Lung (tissue), 12 donors: ENCODE measurements around the gene CPM. TPM values are rescaled to one million over a fixed set of nuclear protein-coding genes. Genes with fewer than 3 reads are reported as not detected.
A peak's percentile ranks its signal among the peaks of the same experiment; 100 is the strongest.

Source experiments
- ATAC-seq: fragments of 200-7000 bp; cut with Tn5 transposase; one replicate; pipeline ENCODE4 v1.9.1; 2020; ENCODE audit warnings: moderate number of reproducible peaks; ENCODE audit not compliant: insufficient read depth, low FRiP score
- DNase-seq, 3 donors: peaks; one replicate each; pipeline ENCODE4 v3.0.0-alpha.2; 2013 to 2017
- H3K27ac ChIP-seq, 2 donors: one replicate each; pipeline ENCODE4 v1.5.1; 2013; ENCODE audit warnings: mild to moderate bottlenecking in 2 of 2, moderate library complexity in 2 of 2, control low read depth in 1 of 2, inconsistent platforms in 1 of 2, low read depth in 1 of 2, low read length in 1 of 2
- H3K27me3 ChIP-seq, 3 donors: one replicate each; pipeline ENCODE4 v1.5.1; 2013; ENCODE audit warnings: low read length in 2 of 3; ENCODE audit not compliant: control insufficient read depth in 3 of 3, insufficient read depth in 3 of 3
- H3K36me3 ChIP-seq, 4 donors: one replicate each; pipeline ENCODE4 v1.5.1; 2013; ENCODE audit warnings: low read length in 4 of 4, mild to moderate bottlenecking in 1 of 4, moderate library complexity in 1 of 4; ENCODE audit not compliant: control insufficient read depth in 4 of 4, insufficient read depth in 4 of 4
- H3K4me1 ChIP-seq, 5 donors: one replicate each; pipeline ENCODE4 v1.5.1; 2013; ENCODE audit warnings: low read length in 5 of 5, mild to moderate bottlenecking in 2 of 5, moderate library complexity in 1 of 5; ENCODE audit not compliant: control insufficient read depth in 5 of 5, insufficient read depth in 5 of 5
- H3K4me3 ChIP-seq: one replicate; pipeline ENCODE4 v1.5.1; 2013; ENCODE audit warnings: mild to moderate bottlenecking, control low read depth, moderate library complexity
- H3K9ac ChIP-seq, 2 donors: one replicate each; pipeline ENCODE4 v1.5.1; 2013; ENCODE audit warnings: low read length in 2 of 2, control low read depth in 1 of 2; ENCODE audit not compliant: insufficient read depth in 1 of 2
- H3K9me3 ChIP-seq, 4 donors: one replicate each; pipeline ENCODE4 v1.5.1; 2013; ENCODE audit warnings: low read length in 3 of 4, mild to moderate bottlenecking in 1 of 4, moderate library complexity in 1 of 4; ENCODE audit not compliant: control insufficient read depth in 4 of 4, insufficient read depth in 3 of 4
- CTCF ChIP-seq: IDR thresholded peaks from 2 replicates; pipeline ENCODE4 v1.5.1; 2012; ENCODE audit warnings: mild to moderate bottlenecking; ENCODE audit errors: control extremely low read depth, extremely low read depth
- WGBS, 2 donors: extraction: QIAGEN DNeasy Blood & Tissue Kit; methylation state at CpG; one replicate each; pipeline ENCODE4 v1.1.7; 2013; 5-methylcytosine and 5-hydroxymethylcytosine counted together
- polyA plus RNA-seq, 2 donors: library from polyadenylated mRNA; stranded (reverse); fragments of 200-250 nt; gene quantifications; one replicate each; pipeline ENCODE4 v1.2.1, GENCODE V29; 2013
- total RNA-seq, 2 donors: library from RNA; depleted of rRNA in 1 of 2; stranded (reverse); fragments of >200 nt in 1 of 2; gene quantifications; one replicate each; pipeline ENCODE4 v1.2.1, GENCODE V29; 2014 to 2021
- donor health status: control.
- donor health status: control.
- donor health status: Bipolar disorder and iron deficiency.
- donor health status: healthy.
- donor health status: DM: yes; HTN: yes; CAD: no.

The CPM gene
- total and polyA plus RNA-seq, 4 donors, result 66.6 to 241 (median 136) TPM

- H3K27me3 ChIP-seq, result no peaks in the 10 kb centered on the region
- H3K4me1 ChIP-seq, result peaks cover 0 to 9% (median 0%) of the 10 kb centered on the region in 5 donors
- TF ChIP-seq CTCF, result no peak
- DNase-seq (no peak), ATAC-seq (no peak)
- H3K9ac ChIP-seq, result no peak overlapping the region
- WGBS, 2 donors, result 76 to 80% methylated on average over 4 of the region's 4 CpGs
- no peak overlapping the region for H3K27ac ChIP-seq
- H3K4me3 ChIP-seq, result no peak overlapping the region
- peaks cover 0 to 2% (median 0%) of the 10 kb centered on the region in 4 donors for H3K36me3 ChIP-seq
- H3K9me3 ChIP-seq, result no peaks in the 10 kb centered on the region
Measured at GRCh38 chr12:68905733-68906132, 27.2 kb downstream of the CPM start.

- DNase-seq, result no peak
- no peak overlapping the region for H3K9ac ChIP-seq
- peaks cover 0 to 2% (median 0%) of the 10 kb centered on the region in 4 donors for H3K36me3 ChIP-seq
- no peaks in the 10 kb centered on the region for H3K27me3 ChIP-seq
- no peak overlapping the region for H3K4me3 ChIP-seq
- H3K9me3 ChIP-seq, result no peaks in the 10 kb centered on the region
- TF ChIP-seq CTCF, result no peak
- H3K27ac ChIP-seq, result no peak overlapping the region
- H3K4me1 ChIP-seq, result peaks cover 0 to 9% (median 0%) of the 10 kb centered on the region in 5 donors
- no peak for ATAC-seq
- 64 to 86% methylated on average over 4 of the region's 4 CpGs for WGBS, 2 donors
Measured at GRCh38 chr12:68904351-68904962, 28.5 kb downstream of the CPM start.

- H3K9me3 ChIP-seq, result no peaks in the 10 kb centered on the region
- 59 to 79% methylated on average over 8 of the region's 8 CpGs for WGBS, 2 donors
- no peak overlapping the region for H3K4me3 ChIP-seq
- no peak for TF ChIP-seq CTCF
- DNase-seq, result no peak
- no peak overlapping the region for H3K27ac ChIP-seq
- no peak overlapping the region for H3K9ac ChIP-seq
- peaks cover 0 to 9% (median 0%) of the 10 kb centered on the region in 5 donors for H3K4me1 ChIP-seq
- no peak for ATAC-seq
- H3K36me3 ChIP-seq, result peaks cover 0 to 2% (median 0%) of the 10 kb centered on the region in 4 donors
- H3K27me3 ChIP-seq, result no peaks in the 10 kb centered on the region
Measured at GRCh38 chr12:68903511-68903910, 29.5 kb downstream of the CPM start.

GRCh38 chr12:68901551-68901950, 31.4 kb downstream of the CPM start:
- peaks cover 0 to 9% (median 0%) of the 10 kb centered on the region in 5 donors for H3K4me1 ChIP-seq
- no peak overlapping the region for H3K9ac ChIP-seq
- H3K9me3 ChIP-seq, result no peaks in the 10 kb centered on the region
- WGBS, 2 donors, result 86 to 94% methylated on average over 2 of the region's 2 CpGs
- no peak for DNase-seq
- H3K4me3 ChIP-seq, result no peak overlapping the region
- ATAC-seq, result no peak
- no peaks in the 10 kb centered on the region for H3K27me3 ChIP-seq
- TF ChIP-seq CTCF, result no peak
- H3K36me3 ChIP-seq, result no peaks in the 10 kb centered on the region
- peak overlapping the region in 1 of 2 donors; percentile 20 for H3K27ac ChIP-seq
